Upper lobe of left lung (tissue), 6 donors: Measurements from ENCODE around the gene TNS1. TPM values are rescaled to one million over a fixed set of nuclear protein-coding genes. Genes with fewer than 3 reads are reported as not detected.
A peak's percentile ranks its signal among the peaks of the same experiment; 100 is the strongest.

Source experiments
- ATAC-seq, 2 donors: fragments of 200-7000 bp; cut with Tn5 transposase; one replicate each; pipeline ENCODE4 v1.9.1; 2022; ENCODE audit warnings: mild to moderate bottlenecking in 2 of 2, moderate library complexity in 2 of 2; ENCODE audit not compliant: low FRiP score in 2 of 2
- DNase-seq, 2 donors: peaks; one replicate each; pipeline ENCODE4 v3.0.0-alpha.2; 2019 to 2020
- H3K27ac ChIP-seq, 4 donors: fragments of 200-600 bp; sonication (generic); one replicate each; pipeline ENCODE4 v1.5.1; 2016 to 2019
- H3K27me3 ChIP-seq, 4 donors: fragments of 200-600 bp; sonication (generic); one replicate each; pipeline ENCODE4 v1.5.1; 2017 to 2019
- H3K36me3 ChIP-seq, 4 donors: fragments of 200-600 bp; sonication (generic); one replicate each; pipeline ENCODE4 v1.5.1; 2016 to 2019
- H3K4me1 ChIP-seq, 4 donors: fragments of 200-600 bp; sonication (generic); one replicate each; pipeline ENCODE4 v1.5.1; 2018 to 2019
- H3K4me3 ChIP-seq, 4 donors: fragments of 200-600 bp; sonication (generic); one replicate each; pipeline ENCODE4 v1.5.1; 2017 to 2019; ENCODE audit warnings: mild to moderate bottlenecking in 2 of 4, moderate library complexity in 1 of 4
- H3K9me3 ChIP-seq, 4 donors: fragments of 200-600 bp; sonication (generic); one replicate each; pipeline ENCODE4 v1.5.1; 2018 to 2019
- EP300 ChIP-seq, 4 donors: sonication (generic); formaldehyde crosslinking; IDR thresholded peaks; one replicate each; pipeline ENCODE4 v1.5.1; 2017; ENCODE audit warnings: antibody characterized with exemption in 4 of 4, control low read depth in 2 of 4
- POLR2A ChIP-seq, 4 donors: fragments of 450-650 bp; IDR thresholded peaks; one replicate each; pipeline ENCODE4 v1.5.1; 2016 to 2017; ENCODE audit warnings: antibody characterized with exemption in 4 of 4, mild to moderate bottlenecking in 2 of 4
- POLR2AphosphoS5 ChIP-seq, 2 donors: sonication (generic); formaldehyde crosslinking; IDR thresholded peaks; one replicate each; pipeline ENCODE4 v1.5.1; 2017; ENCODE audit warnings: antibody characterized with exemption in 2 of 2
- WGBS, 2 donors: methylation state at CpG; one replicate each; pipeline ENCODE4 v1.1.5; 2017 to 2018; 5-methylcytosine and 5-hydroxymethylcytosine counted together
- total RNA-seq, 6 donors: library from RNA; depleted of rRNA in 4 of 6; stranded (reverse); fragments of >200 nt in 4 of 6; gene quantifications; one replicate each; pipeline versions ENCODE4 v1.1.0 to v1.2.1, GENCODE V29; 2016 to 2021
- TF ChIP-seq, protein P1 (sequence below), 6 experiments: fragments of 450-650 bp in 4 of 6; fragments of 200-600 bp in 2 of 6; sonication (generic) in 2 of 6; IDR thresholded peaks; one replicate each; pipeline ENCODE4 v1.5.1; 2016 to 2019; ENCODE audit warnings: antibody characterized with exemption in 6 of 6
- donor health status: DM: no; HTN: no; CAD: no; lungs with moderate emphysema.
- donor health status: DM: no; HTN: yes; CAD: no; lungs with severe emphysema.

The TNS1 gene
- total RNA-seq, 6 donors from 2014 or later = 325 to 1,095 (median 550) TPM

DNA sequence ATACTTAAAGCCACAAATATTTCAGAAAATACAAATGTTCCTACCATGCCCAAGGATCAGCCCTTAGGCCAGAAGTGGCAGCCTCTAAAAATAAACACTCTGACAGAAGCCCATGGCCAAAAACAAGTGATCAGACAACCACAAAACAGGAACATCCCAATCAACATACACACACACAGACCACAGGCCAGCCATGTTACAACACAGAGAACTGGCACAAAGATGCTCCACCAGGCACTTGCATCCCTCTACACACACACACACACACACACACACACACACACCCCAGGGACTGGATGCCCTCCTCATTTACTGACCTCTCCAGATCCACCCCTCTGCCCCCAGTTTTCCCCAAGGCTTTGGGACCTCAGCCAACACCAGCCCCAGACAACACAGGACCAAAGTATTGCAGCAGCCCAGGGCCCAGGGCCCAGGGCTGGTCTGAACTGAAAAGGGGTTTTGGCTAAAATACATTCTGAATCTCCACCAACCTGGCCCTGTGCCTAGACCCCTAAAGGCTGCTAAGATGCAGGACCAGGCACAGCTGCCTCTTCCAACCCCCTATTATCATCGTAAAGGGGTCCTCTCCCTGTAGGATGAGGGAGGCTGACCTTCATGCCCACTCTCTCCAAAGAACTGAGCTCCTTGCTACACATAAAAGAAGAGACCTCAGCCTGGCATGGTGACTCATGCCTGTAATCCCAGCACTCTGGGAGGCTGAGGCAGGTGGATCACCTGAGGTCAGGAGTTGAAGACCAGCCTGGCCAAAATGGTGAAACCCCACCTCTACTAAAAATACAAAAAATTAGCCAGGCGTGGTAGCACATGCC is 151.4 kb downstream of the TNS1 start:
- Histone ChIP-seq H3K4me3 (no peak overlapping the region), H3K27me3 (no peaks in the 10 kb centered on the region), H3K36me3 (peaks cover 20 to 80% (median 49%) of the 10 kb centered on the region in 4 donors), H3K27ac (peak overlapping the region; percentile 75 to 80 (median 78)), H3K9me3 (no peaks in the 10 kb centered on the region), H3K4me1 (peaks cover 64 to 95% (median 76%) of the 10 kb centered on the region in 4 donors)
- TF ChIP-seq, protein P1, sequence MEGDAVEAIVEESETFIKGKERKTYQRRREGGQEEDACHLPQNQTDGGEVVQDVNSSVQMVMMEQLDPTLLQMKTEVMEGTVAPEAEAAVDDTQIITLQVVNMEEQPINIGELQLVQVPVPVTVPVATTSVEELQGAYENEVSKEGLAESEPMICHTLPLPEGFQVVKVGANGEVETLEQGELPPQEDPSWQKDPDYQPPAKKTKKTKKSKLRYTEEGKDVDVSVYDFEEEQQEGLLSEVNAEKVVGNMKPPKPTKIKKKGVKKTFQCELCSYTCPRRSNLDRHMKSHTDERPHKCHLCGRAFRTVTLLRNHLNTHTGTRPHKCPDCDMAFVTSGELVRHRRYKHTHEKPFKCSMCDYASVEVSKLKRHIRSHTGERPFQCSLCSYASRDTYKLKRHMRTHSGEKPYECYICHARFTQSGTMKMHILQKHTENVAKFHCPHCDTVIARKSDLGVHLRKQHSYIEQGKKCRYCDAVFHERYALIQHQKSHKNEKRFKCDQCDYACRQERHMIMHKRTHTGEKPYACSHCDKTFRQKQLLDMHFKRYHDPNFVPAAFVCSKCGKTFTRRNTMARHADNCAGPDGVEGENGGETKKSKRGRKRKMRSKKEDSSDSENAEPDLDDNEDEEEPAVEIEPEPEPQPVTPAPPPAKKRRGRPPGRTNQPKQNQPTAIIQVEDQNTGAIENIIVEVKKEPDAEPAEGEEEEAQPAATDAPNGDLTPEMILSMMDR (IDR thresholded peaks at IDR 0.05) = no peak
- TF ChIP-seq POLR2AphosphoS5 (IDR thresholded peaks at IDR 0.05) = peak in 1 of 2 donors; percentile 32
- ATAC-seq = peak; percentile 31 to 44
- no peak for DNase-seq
- 72 to 80% methylated on average over 1 to 2 of the region's 2 CpGs for WGBS, 2 donors

DNA sequence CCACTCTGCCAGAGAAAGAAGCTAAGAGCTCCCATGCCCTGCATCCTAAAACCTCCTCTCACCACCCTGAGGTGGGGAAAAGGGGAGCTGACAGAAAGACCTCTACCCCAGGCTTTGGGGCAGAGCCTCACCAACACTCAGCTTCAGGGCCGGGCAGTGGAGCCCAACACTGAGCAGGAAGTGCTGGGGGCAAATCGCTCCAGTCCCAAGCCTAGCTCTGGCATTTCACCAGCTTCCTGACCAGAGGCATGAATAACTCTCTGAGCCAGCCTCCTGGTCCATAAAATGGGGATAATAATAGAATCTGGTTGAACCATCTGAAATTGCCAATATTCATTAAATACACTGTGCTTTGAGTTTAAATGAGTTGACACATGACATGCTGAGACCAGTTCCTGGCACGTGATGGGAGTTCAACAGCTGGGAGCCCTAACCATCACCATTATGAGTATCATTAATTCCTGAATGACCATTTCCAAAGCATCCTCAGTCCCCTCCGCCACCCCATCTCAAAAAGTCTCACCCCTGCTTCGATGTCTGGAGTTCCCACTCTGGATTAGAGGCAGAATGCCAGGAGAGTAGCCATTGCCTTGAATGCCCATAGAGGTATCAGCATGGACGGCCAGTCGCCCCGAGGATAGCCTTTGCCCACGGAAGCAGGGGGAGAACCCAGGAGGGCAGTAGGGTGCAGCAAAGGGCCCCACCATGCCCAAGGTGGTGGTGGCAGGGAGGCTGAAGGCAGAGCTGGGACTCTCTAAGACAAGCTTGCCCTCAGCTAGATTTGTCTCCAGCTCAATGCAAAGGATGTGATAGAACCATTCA is 153.4 kb downstream of the TNS1 start:
- ATAC-seq (no peak), DNase-seq (no peak)
- H3K27ac ChIP-seq = peak overlapping the region; percentile 75 to 80 (median 77)
- peaks cover 52 to 84% (median 61%) of the 10 kb centered on the region in 4 donors for H3K4me1 ChIP-seq
- TF ChIP-seq EP300 (IDR thresholded peaks at IDR 0.05) (no peak), POLR2AphosphoS5 (IDR thresholded peaks at IDR 0.05) (peak in 1 of 2 donors; percentile 64), POLR2A (IDR thresholded peaks at IDR 0.05) (no peak)
- TF ChIP-seq, protein P1 (IDR thresholded peaks at IDR 0.05) = no peak
- H3K4me3 ChIP-seq = no peak overlapping the region
- WGBS, 2 donors = 71 to 86% methylated on average over 8 to 9 of the region's 9 CpGs
- no peaks in the 10 kb centered on the region for H3K27me3 ChIP-seq
- no peaks in the 10 kb centered on the region for H3K9me3 ChIP-seq
- peaks cover 24 to 80% (median 45%) of the 10 kb centered on the region in 4 donors for H3K36me3 ChIP-seq

DNA sequence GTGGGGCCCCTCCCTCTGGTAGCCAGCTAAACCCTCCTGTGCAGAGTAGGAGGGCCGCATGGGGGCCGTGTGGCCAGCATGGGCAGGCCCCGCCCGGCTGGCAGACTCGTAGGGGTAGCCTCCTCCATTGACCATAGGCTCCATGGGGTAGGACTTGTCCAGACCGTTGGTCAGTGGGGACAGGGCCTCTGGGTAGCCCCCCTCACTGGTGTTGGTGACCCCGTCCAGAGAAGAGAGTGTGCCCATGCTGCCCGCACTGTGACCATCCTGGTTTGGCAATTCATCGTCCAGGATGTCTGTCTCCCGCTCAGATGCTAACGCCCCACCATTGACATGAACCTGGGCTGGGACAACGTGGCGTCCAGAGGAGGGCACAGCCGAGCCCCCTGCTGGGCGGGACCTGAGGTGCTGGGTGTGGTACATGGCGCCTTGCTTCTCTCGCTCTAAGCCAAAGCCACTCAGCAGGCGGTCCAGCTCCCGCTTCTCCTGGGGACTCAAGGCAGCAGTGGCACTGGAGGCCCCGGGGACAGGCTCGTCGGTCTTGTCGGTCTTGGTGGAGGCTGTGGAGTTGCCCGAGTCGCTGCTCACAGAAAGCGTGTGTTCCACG is 154.3 kb downstream of the TNS1 start:
- H3K4me1 ChIP-seq = peaks cover 52 to 78% (median 62%) of the 10 kb centered on the region in 4 donors

More for the DNA sequence above, 154.3 kb downstream of the TNS1 start:
- H3K9me3 ChIP-seq = no peaks in the 10 kb centered on the region
- DNase-seq (peak in 1 of 2 donors; percentile 64), ATAC-seq (no peak)
- 60 to 85% methylated on average over 1 to 24 of the region's 27 CpGs for WGBS, 2 donors
- H3K4me3 ChIP-seq = no peak overlapping the region
- H3K36me3 ChIP-seq = peaks cover 24 to 73% (median 38%) of the 10 kb centered on the region in 4 donors
- TF ChIP-seq, protein P1 (IDR thresholded peaks at IDR 0.05) = no peak
- no peak for TF ChIP-seq POLR2AphosphoS5 (IDR thresholded peaks at IDR 0.05)
- no peak for TF ChIP-seq POLR2A (IDR thresholded peaks at IDR 0.05)
- TF ChIP-seq EP300 (IDR thresholded peaks at IDR 0.05) = no peak
- peak overlapping the region in 3 of 4 donors; percentile 75 to 80 (median 75) for H3K27ac ChIP-seq
- no peaks in the 10 kb centered on the region for H3K27me3 ChIP-seq
